Thymus (tissue), 11 donors: ENCODE results near the gene LRP1-AS. TPM values are rescaled to one million over a fixed set of nuclear protein-coding genes. Genes with fewer than 3 reads are reported as not detected.

Source experiments
- DNase-seq, 9 donors: peaks; one replicate each; pipeline ENCODE4 v3.0.0-alpha.2; 2013; ENCODE audit warnings: low spot score in 9 of 9, low read depth in 6 of 9, missing footprints in 1 of 9
- H3K27ac ChIP-seq, 2 donors: one replicate each; pipeline ENCODE4 v1.5.1; 2013; ENCODE audit warnings: control low read depth in 1 of 2, low read depth in 1 of 2, low read length in 1 of 2, mild to moderate bottlenecking in 1 of 2, moderate library complexity in 1 of 2
- H3K27me3 ChIP-seq, 2 donors: one replicate each; pipeline ENCODE4 v1.5.1; 2013; ENCODE audit warnings: low read length in 1 of 2; ENCODE audit not compliant: control insufficient read depth in 2 of 2, insufficient read depth in 1 of 2
- H3K36me3 ChIP-seq, 2 donors: one replicate each; pipeline ENCODE4 v1.5.1; 2013; ENCODE audit warnings: low read length in 1 of 2, mild to moderate bottlenecking in 1 of 2, moderate library complexity in 1 of 2; ENCODE audit not compliant: control insufficient read depth in 2 of 2, insufficient read depth in 2 of 2
- H3K4me1 ChIP-seq, 2 donors: one replicate each; pipeline ENCODE4 v1.5.1; 2013; ENCODE audit warnings: low read length in 2 of 2; ENCODE audit not compliant: control insufficient read depth in 2 of 2, insufficient read depth in 2 of 2
- H3K4me3 ChIP-seq, 2 donors: one replicate each; pipeline ENCODE4 v1.5.1; 2013; ENCODE audit warnings: low read length in 2 of 2, control low read depth in 1 of 2, mild to moderate bottlenecking in 1 of 2
- H3K9me3 ChIP-seq, 2 donors: one replicate each; pipeline ENCODE4 v1.5.1; 2013; ENCODE audit warnings: low read length in 1 of 2, mild to moderate bottlenecking in 1 of 2; ENCODE audit not compliant: control insufficient read depth in 2 of 2, insufficient read depth in 1 of 2
- WGBS: extraction: QIAGEN DNeasy Blood & Tissue Kit; methylation state at CpG from one replicate; pipeline ENCODE4 v1.1.7; 2013; 5-methylcytosine and 5-hydroxymethylcytosine counted together
- polyA plus RNA-seq: library from polyadenylated mRNA; stranded (reverse); fragments of 200-250 nt; gene quantifications from one replicate; pipeline ENCODE4 v1.2.3, GENCODE V29; 2013
- total RNA-seq: library from RNA; stranded (reverse); fragments of 120-200 nt; gene quantifications from one replicate; pipeline ENCODE4 v1.2.4, GENCODE V29; 2013
- donor health status: healthy.

LRP1-AS gene
- total and polyA plus RNA-seq, 2 donors = not detected

GRCh38 chr12:57191410-57191809 lies 44.0 kb upstream of the LRP1-AS start:
- H3K9me3 ChIP-seq = no peaks in the 10 kb centered on the region
- no peak overlapping the region for H3K27ac ChIP-seq
- 97% methylated on average over 11 of the region's 11 CpGs for WGBS
- no peaks in the 10 kb centered on the region for H3K36me3 ChIP-seq
- H3K27me3 ChIP-seq = peaks cover 0 to 11% of the 10 kb centered on the region in 2 donors
- no peaks in the 10 kb centered on the region for H3K4me1 ChIP-seq
- H3K4me3 ChIP-seq = no peak overlapping the region
- DNase-seq = no peak

GRCh38 chr12:57190821-57191220 lies 43.4 kb upstream of the LRP1-AS start:
- Histone ChIP-seq H3K27me3 (peaks cover 0 to 8% of the 10 kb centered on the region in 2 donors), H3K9me3 (no peaks in the 10 kb centered on the region), H3K36me3 (no peaks in the 10 kb centered on the region), H3K4me3 (no peak overlapping the region), H3K4me1 (no peaks in the 10 kb centered on the region), H3K27ac (no peak overlapping the region)
- WGBS = 98% methylated on average over 23 of the region's 23 CpGs
- no peak for DNase-seq

GRCh38 chr12:57190037-57190436 lies 42.6 kb upstream of the LRP1-AS start:
- 87% methylated on average over 6 of the region's 6 CpGs for WGBS
- H3K9me3 ChIP-seq = no peaks in the 10 kb centered on the region
- DNase-seq = no peak
- H3K36me3 ChIP-seq = no peaks in the 10 kb centered on the region
- H3K4me3 ChIP-seq = no peak overlapping the region
- H3K27ac ChIP-seq = no peak overlapping the region
- H3K4me1 ChIP-seq = no peaks in the 10 kb centered on the region
- peaks cover 0 to 2% of the 10 kb centered on the region in 2 donors for H3K27me3 ChIP-seq

GRCh38 chr12:57188090-57188425 lies 40.6 kb upstream of the LRP1-AS start:
- no peak for DNase-seq
- no peak overlapping the region for H3K4me3 ChIP-seq
- 89% methylated on average over 8 of the region's 8 CpGs for WGBS
- no peak overlapping the region for H3K27ac ChIP-seq
- H3K36me3 ChIP-seq = no peaks in the 10 kb centered on the region
- H3K27me3 ChIP-seq = peaks cover 0 to 8% of the 10 kb centered on the region in 2 donors
- peaks cover 0 to 2% of the 10 kb centered on the region in 2 donors for H3K4me1 ChIP-seq
- H3K9me3 ChIP-seq = no peaks in the 10 kb centered on the region

- no peak overlapping the region for H3K27ac ChIP-seq
- H3K36me3 ChIP-seq = no peaks in the 10 kb centered on the region
- DNase-seq = no peak
- H3K9me3 ChIP-seq = no peaks in the 10 kb centered on the region
- 90% methylated on average over 21 of the region's 21 CpGs for WGBS
- H3K4me1 ChIP-seq = peaks cover 0 to 3% of the 10 kb centered on the region in 2 donors
- peaks cover 0 to 8% of the 10 kb centered on the region in 2 donors for H3K27me3 ChIP-seq
- no peak overlapping the region for H3K4me3 ChIP-seq
Observed at GRCh38 chr12:57187222-57188089, 40.0 kb upstream of the LRP1-AS start.

GRCh38 chr12:57185906-57186508 lies 38.6 kb upstream of the LRP1-AS start:
- Histone ChIP-seq H3K27ac (no peak overlapping the region), H3K36me3 (no peaks in the 10 kb centered on the region), H3K9me3 (no peaks in the 10 kb centered on the region), H3K27me3 (peaks cover 0 to 8% of the 10 kb centered on the region in 2 donors), H3K4me1 (peaks cover 0 to 3% of the 10 kb centered on the region in 2 donors), H3K4me3 (no peak overlapping the region)
- DNase-seq = no peak
- 93% methylated on average over 12 of the region's 12 CpGs for WGBS

GRCh38 chr12:57185403-57185802 lies 38.0 kb upstream of the LRP1-AS start:
- WGBS = 96% methylated on average over 25 of the region's 25 CpGs

GRCh38 chr12:57183939-57184725 lies 36.7 kb upstream of the LRP1-AS start:
- peaks cover 0 to 3% of the 10 kb centered on the region in 2 donors for H3K4me1 ChIP-seq
- no peaks in the 10 kb centered on the region for H3K36me3 ChIP-seq
- 97% methylated on average over 22 of the region's 22 CpGs for WGBS
- peaks cover 0 to 8% of the 10 kb centered on the region in 2 donors for H3K27me3 ChIP-seq
- no peak for DNase-seq
- H3K27ac ChIP-seq = no peak overlapping the region
- no peaks in the 10 kb centered on the region for H3K9me3 ChIP-seq
- no peak overlapping the region for H3K4me3 ChIP-seq

More at GRCh38 chr12:57185403-57185802, 38.0 kb upstream of the LRP1-AS start:
- Histone ChIP-seq H3K4me3 (no peak overlapping the region), H3K4me1 (peaks cover 0 to 3% of the 10 kb centered on the region in 2 donors), H3K27ac (no peak overlapping the region), H3K36me3 (no peaks in the 10 kb centered on the region), H3K27me3 (peaks cover 0 to 8% of the 10 kb centered on the region in 2 donors), H3K9me3 (no peaks in the 10 kb centered on the region)
- no peak for DNase-seq
